HPDE6-E6E7 (cell line): Measurements from ENCODE around the gene GRIK4.
A peak's percentile ranks its signal among the peaks of the same experiment; 100 is the strongest.

Experiments used
- DNase-seq: peaks from one replicate; pipeline ENCODE4 v3.0.0; 2011; ENCODE audit warnings: missing footprints; ENCODE audit errors: extremely low spot score

Gene GRIK4

DNA sequence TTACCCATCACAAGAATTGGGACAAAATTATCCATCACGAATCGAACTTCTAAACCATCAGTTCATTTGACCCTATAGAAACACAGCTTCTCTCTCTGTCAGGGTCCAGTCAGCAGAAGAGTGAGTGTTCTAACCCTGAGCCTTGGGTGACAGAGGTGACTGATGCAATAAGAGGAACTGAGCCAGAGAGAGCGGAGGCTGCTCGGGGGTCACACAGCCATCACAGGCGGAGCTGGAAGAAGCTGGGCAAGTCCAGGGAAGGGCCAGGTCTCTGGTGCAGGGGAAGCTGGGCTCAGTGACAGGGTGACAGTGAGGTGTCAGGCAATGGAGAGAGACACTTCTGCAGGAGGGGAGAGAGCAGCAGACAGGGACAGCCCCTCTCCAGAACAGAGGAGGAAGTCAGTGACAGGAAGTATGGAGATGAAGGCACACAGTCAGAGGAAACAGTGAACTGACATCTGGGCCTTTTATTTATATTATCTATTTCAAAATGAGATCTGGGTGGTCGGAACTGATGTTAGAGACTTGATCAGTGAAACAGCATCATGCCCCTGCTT is 328.4 kb downstream of the GRIK4 start:
- no peak for DNase-seq

DNA sequence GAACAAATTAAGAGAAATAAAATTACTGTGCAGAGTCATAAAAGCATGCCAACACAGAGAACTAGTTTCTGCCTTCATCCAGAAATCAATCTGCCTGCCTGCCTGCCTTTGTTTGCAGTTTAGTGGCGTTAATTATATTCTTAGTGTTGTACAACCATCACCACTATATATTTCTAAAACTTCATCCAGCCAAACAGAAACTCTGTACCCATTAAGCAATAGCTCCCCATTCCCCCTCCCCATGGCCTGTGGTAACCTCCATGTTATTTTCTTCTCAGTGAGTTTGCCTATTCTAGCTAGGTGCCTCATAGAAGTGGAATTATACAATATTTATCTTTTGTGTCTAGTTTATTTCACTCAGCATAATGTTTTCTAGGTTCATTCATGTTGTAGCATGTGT is 329.1 kb downstream of the GRIK4 start:
- DNase-seq: no peak

DNA sequence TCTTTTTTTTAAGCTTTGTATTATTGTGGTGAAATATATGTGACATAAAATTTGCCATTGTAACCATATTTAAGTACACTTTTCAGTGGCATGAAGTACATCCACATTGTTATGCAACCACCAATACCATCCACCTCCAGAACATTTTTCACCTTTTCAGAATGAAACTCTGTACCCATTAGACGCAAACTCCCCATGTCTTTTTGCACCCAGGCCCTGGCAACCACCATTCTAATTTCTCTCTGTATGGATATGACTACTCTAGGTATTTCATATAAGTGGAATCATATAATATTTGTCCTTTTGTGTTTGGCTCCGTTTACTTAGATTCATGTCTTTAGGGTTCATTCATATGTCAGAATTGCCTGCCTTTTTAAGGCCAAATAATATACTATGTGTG is 329.5 kb downstream of the GRIK4 start:
- no peak for DNase-seq

DNA sequence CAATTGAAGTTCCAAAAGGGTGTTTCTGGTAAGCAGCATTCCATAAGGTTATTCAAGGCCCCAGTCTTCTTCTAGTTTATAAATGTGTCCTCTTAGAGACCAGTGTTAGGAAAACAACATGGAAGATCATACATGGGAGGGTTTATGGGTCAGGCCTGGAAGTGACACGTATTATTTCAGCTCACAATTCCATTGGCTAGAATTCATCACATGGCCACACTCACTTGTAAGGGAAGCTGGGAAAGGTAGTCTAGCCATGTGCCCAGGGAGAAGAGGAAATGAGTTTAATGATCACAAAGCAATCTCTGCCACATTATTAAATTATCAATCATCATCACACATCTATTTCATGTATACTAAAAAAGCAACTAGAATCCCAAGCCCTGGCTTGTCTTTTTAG is 330.6 kb downstream of the GRIK4 start:
- no peak for DNase-seq

DNA sequence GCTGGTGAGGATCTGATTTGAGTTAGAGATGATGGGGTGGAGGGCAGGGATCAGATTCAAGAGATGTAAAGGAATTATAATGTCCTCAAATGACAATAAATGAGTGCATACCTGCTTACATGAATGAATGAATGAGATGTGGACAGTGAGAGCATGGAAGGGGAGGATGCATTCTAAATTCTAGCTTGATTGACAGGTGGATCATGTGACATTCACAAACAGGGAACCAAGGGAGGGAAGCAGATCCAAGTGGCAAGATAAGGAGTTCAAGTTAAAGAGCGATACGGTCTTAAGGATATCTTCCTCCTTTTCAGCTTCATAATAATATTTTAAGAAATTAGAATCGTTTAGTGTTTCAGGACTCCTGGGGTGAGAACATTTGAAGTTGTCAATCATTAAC is 341.9 kb downstream of the GRIK4 start:
- no peak for DNase-seq

DNA sequence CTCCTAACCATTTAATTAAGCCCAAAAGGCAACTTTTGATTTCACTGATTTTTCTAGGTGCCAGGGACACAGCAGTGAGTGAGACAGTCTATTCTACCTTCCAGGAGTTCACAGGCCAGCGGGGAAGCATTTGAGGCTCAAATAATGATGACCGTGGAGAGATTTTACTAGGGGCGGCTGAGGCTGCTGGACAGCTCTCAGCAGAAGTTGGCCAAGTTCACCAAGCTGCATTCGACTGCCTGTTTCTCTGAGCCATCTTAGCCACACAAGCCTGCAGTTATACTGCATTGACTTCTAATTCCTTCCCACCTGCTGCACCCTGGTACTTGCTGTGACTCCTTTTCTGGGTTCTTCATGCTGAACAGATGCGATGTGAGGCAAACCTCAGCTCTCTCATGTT is 343.4 kb downstream of the GRIK4 start:
- DNase-seq: no peak

DNA sequence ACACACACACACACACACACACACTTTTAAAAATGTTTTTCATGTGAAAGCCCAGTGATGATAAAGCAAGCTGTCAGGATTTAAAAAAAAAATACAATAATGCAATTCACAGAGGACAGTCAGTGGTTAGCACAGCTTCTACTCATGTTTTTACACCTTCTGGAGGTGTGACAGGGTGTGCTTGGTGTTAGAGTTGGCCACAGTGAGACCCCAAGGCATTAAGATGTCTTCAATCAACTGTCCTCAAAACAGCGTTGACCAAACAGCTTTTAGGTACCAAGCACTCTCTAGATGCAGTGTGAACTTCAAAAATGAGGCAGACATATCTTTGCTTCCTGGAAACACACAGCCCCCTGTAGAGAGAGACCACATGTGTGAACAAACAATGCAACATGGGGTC is 346.0 kb downstream of the GRIK4 start:
- DNase-seq: no peak

DNA sequence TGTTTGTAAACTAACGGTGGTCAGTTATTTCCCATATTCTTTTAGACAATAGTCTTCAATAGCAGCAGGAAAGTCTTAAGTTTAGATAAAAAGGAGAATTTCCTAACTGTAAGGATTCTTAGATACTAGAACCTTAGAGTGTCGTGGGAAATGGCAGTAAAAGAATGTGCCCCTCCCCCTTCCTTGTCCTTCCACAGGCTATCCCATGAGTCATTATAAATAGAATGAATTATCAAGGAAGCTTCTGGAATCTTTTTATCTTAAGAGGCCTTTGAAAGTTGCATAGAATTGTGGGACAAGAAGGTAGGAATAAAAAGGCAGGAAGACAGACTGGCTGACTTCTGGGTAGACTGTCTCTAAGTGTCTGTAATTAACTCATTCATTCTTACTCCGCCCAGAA is 347.2 kb downstream of the GRIK4 start:
- DNase-seq: no peak

DNA sequence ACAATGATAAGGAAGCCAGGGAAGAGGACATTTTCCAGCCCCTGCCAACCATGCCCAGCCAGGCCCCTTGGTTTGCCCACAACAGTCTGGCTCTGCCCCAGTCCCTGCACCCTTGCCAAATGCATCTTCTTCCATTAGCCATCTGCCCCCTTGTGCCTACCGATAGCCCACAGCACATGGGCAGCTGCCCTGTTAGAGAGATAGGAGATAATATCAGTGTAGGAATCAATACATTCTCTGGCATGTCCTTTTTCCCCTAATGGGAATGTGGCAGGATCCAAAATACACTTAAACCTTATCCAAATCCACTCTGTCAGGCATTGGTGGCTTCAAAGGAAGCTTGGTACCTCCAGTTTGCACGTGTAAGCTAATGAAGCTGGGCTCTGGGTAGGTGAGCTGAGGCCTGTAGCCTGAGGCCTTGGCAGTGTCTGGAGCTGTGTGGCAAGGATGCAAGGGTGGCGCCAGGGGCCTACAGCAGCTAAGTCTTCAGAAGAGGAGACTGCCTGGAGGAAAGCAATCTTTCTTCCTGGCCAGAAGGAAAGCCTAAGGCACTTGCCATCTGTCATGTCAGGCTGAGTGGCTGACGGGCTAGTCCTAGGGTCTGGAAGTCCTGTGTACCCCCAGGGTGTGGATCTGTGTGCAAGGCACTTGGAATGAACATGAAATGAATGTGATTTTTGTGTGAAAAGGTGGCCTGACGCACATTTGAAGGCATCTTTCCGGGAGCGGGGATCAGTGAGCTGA is 348.2 kb downstream of the GRIK4 start:
- no peak for DNase-seq

DNA sequence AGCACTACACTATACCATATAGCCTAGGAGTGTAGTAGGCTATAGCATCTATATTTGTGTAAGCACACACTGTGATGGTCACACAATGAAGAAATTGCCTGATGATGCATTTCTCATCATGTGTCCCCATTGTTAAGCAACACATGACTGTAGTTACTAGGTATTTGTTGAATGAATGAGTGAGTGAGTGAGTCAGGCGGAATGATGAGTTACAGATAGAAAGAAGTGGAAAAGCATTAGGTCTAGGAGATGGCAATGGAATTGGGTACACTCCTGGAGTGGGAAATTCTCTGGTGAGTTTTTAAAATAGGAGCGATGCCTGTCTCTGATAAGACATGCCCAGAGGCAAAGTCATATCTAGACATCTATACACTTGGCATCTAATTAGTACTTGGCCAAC is 351.8 kb downstream of the GRIK4 start:
- no peak for DNase-seq

DNA sequence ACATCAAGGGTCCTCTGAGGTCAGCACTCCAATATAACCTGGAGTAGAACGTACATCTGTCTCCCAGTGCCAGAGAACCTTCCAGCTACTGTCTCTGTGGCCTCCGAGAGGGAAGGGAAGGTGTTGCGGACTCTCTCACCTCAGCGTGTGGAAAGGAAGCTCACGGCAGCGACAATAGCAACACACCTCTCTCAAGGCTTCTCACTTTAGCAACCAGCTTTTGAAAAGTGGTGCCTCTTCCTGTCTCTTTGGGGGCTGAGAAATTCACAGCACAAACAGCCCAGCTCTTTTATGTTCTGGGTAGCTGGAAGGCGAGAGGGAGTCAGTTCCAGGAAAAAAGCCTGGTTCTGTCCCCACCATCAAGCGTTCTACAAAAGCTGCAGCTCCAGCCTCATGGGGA is 355.5 kb downstream of the GRIK4 start:
- DNase-seq: no peak

DNA sequence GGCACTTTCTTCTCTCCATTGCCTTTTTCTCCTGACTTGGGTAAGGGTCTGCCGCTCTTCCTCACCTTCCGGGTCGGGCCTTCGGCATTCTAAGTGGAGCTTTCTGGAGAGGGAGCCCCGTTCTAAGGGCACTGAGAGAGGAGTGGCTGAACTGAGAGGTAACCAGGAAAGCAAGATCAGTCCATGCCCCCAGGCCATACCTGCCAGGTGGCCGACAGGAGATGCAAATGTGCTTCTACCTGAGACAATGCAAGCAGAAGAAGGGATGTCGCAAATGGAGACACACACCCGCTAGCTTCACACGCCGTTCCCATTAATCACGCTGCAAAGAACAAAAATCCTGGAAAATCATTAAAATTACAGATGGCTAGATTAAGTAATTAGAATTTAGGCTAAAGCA is 356.0 kb downstream of the GRIK4 start:
- no peak for DNase-seq

DNA sequence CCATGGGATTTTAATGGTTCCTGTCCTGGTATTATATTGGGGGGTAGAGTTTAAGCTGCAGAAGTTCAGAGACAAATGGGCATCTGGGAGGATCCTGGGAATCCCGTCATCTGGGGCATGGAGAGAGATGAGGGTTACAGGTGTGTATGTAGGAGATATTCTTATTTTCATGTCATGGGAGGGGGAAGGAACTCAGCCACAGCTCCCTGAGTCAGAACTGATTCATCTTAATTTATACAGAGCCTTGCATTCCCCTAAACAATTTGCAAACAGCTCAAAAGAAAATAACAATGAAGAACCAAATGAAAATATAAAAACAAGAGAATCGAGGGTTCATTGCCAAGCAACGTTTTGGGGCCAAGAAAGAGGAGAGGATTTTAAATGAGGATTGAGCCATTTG is 356.4 kb downstream of the GRIK4 start:
- DNase-seq: peak; percentile 7

DNA sequence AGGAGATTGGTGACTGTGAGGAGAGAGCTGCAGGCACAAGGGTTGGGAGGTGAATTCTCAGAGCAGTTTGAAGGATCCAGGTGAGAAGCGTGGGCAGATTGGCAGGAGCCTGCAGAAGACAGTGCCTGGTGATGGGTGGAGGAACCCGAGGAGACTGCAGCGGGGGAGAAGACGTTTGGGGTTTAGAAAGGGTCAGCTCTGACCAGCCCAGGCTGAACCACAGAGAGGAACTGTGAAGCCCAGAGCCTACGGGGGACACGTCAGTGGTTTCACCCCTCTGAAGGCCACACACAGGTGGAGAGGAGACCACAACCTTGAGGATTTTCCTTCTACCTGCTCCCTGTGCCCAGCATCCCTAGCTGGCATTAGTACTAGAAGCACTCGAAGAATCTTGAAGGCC is 357.5 kb downstream of the GRIK4 start:
- no peak for DNase-seq

DNA sequence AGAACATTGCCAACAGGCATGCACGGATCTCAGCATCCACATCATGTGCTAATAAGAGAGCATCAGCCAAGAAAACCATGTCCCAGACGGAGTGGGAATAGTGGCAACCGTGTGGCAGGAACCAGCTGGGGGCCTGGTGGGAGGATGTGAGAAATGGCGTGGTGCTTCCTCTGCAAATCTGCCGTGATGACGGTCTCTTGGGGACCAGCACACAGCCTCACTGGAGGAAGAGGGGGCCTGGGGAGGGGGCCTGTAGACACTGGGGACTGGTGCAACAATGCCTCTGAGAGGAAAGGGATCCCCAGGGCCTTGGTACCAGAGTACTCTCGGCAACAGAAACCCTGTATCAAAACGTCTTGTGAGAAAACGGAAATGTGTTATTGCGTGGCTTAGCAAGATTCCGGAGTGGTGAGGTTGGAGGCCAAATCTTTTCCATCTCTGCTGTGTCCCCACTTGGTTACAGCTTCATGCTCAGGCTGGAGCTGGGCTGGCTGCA is 358.0 kb downstream of the GRIK4 start:
- no peak for DNase-seq

DNA sequence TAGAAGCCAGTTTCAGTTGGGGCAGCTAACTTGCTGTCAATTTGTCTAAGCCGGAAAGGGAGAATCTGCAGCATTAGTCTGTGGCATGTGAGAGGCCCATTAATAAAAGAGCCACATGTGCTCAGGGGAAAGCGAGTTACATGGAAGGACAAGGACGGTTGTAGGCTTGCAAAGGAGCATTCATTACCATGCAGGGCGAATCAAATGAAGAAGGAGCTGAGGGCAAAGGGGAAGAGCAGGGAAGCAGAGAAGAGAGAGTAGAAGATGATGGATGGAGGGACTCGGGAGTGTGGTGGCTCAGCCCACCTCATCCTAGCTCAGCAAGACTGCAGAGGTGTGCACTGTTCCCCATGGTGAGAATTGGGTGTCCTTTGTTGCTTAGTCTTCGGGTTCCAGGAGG is 359.6 kb downstream of the GRIK4 start:
- no peak for DNase-seq

DNA sequence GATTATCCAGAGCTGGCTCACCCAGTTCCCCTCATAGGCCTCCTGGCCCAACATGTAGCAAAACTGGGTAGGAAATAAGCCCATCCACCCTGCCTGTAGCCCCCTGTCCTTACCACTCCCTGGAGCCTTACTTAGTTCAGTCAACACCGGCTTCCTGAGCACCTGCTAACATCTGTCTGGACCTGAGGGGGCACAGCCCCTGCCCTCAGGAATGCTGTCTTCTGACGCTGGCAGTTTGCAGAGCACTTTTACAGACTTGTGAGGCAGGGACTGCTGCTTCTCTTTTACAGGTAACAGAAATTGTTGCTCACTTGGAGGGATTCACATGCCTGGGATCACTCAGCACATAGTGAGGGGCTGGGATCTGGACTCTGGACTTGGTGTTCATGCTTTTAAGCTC is 360.4 kb downstream of the GRIK4 start:
- no peak for DNase-seq

DNA sequence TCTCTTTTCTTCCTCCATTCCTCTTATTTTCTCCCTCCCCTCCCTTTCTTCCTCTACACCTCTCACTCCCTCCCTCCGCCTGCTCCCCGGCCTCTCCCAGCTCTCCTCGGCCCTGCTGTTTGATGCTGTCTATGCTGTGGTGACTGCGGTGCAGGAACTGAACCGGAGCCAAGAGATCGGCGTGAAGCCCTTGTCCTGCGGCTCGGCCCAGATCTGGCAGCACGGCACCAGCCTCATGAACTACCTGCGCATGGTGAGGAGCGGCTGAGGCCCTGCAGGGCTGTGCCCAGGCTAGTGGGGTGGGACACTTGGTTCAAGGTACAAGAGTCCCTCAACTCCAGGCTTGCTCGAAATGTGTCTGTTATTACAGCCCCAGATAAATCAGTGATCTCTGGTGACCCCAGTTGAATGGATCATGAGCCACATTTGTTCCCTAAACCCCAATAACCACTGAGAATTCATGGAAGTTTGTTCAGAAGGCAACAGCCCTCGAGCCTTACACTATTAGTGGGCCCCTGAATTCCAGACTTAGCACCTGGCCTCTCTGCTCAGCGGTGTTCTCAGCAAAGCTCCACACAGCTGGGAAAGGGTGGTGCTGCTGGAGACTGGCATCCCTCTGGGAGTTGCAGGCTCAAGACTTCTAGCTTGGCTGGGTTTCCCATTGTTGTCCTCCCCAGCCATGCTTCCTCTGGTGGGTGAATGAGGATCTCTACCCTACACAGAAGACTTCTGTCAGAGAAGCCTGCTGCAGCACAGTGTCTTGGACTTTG is 362.6 kb downstream of the GRIK4 start:
- DNase-seq: no peak

DNA sequence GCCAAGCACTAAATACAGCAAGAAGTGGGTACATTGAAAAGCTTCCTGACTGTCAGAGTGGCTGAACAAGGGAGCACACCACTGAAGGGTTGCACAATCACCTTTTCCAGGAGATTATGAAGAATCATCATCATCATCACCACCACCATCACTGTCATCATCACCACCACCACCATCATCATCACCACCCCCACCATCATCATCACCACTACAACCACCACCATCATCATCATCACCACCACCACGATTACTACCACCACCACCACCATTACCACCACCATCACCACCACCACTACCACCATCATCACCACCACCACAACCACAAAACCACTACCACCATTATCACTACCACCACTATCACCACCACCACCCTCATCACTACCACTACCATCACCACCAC is 364.4 kb downstream of the GRIK4 start:
- no peak for DNase-seq

DNA sequence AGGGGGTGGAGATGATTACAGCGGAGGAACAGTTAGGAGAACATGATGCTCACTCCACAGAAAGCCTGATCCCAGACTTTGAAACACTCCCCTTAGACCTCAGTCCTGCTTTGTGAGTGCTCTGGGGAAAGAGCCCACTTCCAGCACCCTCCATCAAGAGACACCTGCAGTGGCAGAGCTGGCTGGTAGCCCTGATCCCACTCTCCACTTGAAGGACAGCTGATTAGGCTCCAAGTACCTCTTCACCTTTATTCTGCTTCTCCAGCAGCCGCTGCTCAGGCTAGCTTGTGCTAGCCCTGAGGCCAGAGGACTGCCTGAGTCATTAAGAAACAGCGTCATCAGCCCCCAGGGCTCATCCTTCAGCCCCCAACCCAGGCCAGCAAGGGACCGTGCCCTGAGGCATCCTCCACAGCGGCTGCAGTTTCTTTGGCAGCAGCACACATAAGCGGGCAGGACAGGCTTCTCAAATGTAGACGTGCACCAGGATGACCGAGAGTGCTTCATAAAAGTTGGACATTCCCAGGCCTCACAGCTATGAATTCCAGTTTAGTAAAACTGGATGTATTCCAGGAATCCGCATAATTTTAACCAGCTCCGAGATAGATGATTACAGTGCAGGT is 366.3 kb downstream of the GRIK4 start:
- DNase-seq: no peak

DNA sequence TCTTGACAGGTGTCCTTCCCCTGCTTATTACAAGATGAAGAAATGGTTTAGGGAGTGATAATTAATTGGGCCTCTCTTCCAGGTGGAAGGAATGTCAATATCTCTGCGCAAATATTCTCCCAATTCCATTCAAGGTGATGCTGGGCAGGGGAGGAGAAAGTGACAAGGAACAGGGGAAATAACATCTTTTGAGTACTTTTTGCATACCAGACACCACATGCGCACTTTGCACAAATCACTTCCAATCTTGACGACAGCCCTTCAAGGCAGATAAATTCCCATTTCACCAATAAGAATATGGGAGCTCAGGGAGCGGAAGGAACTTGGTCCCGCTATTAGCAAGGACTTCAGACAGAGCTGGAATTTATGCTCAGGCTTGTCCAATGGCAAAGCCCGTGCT is 367.2 kb downstream of the GRIK4 start:
- no peak for DNase-seq

DNA sequence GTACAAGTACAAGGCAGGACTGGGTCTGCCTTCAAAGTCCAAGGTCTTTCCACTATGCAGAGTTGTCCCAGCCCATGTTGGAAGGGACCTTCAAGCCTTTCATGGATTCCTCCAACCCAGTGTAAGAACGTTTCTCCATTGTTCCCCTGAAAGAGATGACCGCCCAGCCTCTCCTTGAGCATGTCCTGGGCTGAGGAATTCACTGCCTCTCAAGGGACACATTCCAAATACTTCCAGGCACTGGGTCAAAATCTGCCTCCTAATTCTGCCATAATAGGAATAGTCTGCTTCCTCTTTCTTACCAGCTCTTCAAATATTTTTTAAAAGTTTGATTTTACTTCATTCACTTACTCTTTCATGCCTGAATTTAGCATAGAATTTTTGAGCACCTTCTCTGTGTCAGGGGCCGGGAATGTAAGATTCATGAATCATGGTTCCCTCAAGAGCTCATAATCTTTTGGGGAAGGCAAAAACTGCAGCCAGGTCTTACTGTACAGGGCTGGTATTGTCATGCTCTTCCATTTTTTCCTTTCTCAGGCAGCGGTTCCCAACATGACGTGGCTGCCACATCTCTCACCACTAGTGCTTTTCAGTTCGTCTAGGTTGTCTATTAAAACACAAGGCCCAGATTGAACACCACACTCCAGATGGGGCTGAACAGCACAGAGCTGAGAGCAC is 369.1 kb downstream of the GRIK4 start:
- no peak for DNase-seq
